IMR-90 (cell line): ENCODE data around the gene DPEP2NB. TPM values are rescaled to one million over a fixed set of nuclear protein-coding genes. Genes with fewer than 3 reads are reported as not detected.
A peak's percentile ranks its signal among the peaks of the same experiment; 100 is the strongest.
"Not testable (repeated sequence)": the region's sequence is repeated elsewhere in the genome, so short reads cannot be mapped to it uniquely, and the experiment has no call there.

Experiments used
- ATAC-seq: fragments of 200-7000 bp; cut with Tn5 transposase; 2 replicates; pipeline ENCODE4 v1.9.1; 2020; ENCODE audit warnings: low read depth, mild to moderate bottlenecking, moderate library complexity
- BruUV-seq: library from RNA; stranded (reverse); fragments of 400-500 nt; replicated peaks from 2 replicates; lab custom pipeline; 2021; lab: Mats Ljungman, UMichigan
- CTCF ChIA-PET: fragments of 300-600 bp; formaldehyde crosslinking; extraction: SDS; loops from one replicate; lab custom pipeline; 2021; ENCODE audit warnings: antibody characterized with exemption; lab: Yijun Ruan, JAX
- POLR2A ChIA-PET: fragments of 300-600 bp; sonication (Branson Sonifier 250); formaldehyde crosslinking; loops from one replicate; lab custom pipeline; 2022; ENCODE audit warnings: antibody characterized with exemption; ENCODE audit not compliant: unreplicated experiment; lab: Charles Lee
- DNase-seq: peaks from one replicate; pipeline ENCODE4 v3.0.0; 2013
- H2AFZ ChIP-seq: replicated peaks from 2 replicates; pipeline ENCODE3; 2013; ENCODE audit warnings: low read length, mild to moderate bottlenecking; ENCODE audit not compliant: poor library complexity
- H2AK5ac ChIP-seq: 2 replicates; pipeline ENCODE4 v1.6.1; 2013; ENCODE audit warnings: low read depth, low read length, inconsistent platforms
- H2AK9ac ChIP-seq: replicated peaks from 2 replicates; pipeline ENCODE3; 2013; ENCODE audit warnings: mild to moderate bottlenecking, low read depth, low read length, moderate library complexity; ENCODE audit not compliant: poor library complexity
- H2BK120ac ChIP-seq: 2 replicates; pipeline ENCODE4 v1.6.1; 2013; ENCODE audit warnings: low read depth, low read length, inconsistent platforms
- H2BK15ac ChIP-seq: 3 replicates; pipeline ENCODE4 v1.6.1; 2013; ENCODE audit warnings: low read depth, low read length, inconsistent platforms
- H2BK20ac ChIP-seq: 2 replicates; pipeline ENCODE4 v1.6.1; 2013; ENCODE audit warnings: low read depth, mild to moderate bottlenecking, inconsistent platforms, low read length, moderate library complexity
- H2BK5ac ChIP-seq: 2 replicates; pipeline ENCODE4 v1.6.1; 2013; ENCODE audit warnings: mild to moderate bottlenecking, low read depth, low read length, inconsistent platforms; ENCODE audit not compliant: poor library complexity, severe bottlenecking
- H3K14ac ChIP-seq: replicated peaks from 2 replicates; pipeline ENCODE4 v1.6.1; 2013; ENCODE audit warnings: low read depth, low read length, inconsistent platforms
- H3K18ac ChIP-seq: 2 replicates; pipeline ENCODE4 v1.6.1; 2013; ENCODE audit warnings: low read depth, low read length, control low read depth
- H3K23ac ChIP-seq: 2 replicates; pipeline ENCODE4 v1.6.1; 2013; ENCODE audit warnings: low read depth, low read length, inconsistent platforms
- H3K27ac ChIP-seq: 2 replicates; pipeline ENCODE4 v1.5.1; 2013; ENCODE audit warnings: mild to moderate bottlenecking, control low read depth, low read length; ENCODE audit not compliant: insufficient read depth
- H3K27me3 ChIP-seq: 2 replicates; pipeline ENCODE4 v1.6.1; 2013; ENCODE audit warnings: low read length; ENCODE audit not compliant: control insufficient read depth, insufficient read depth
- H3K36me3 ChIP-seq: 2 replicates; pipeline ENCODE4 v1.6.1; 2013; ENCODE audit warnings: low read length, mixed read lengths; ENCODE audit not compliant: control insufficient read depth, insufficient read depth
- H3K4ac ChIP-seq: 2 replicates; pipeline ENCODE4 v1.6.1; 2013; ENCODE audit warnings: low read depth, low read length, inconsistent platforms
- H3K4me1 ChIP-seq: 2 replicates; pipeline ENCODE4 v1.6.1; 2013; ENCODE audit warnings: low read length, mixed read lengths; ENCODE audit not compliant: control insufficient read depth, insufficient read depth
- H3K4me2 ChIP-seq: 2 replicates; pipeline ENCODE4 v1.6.1; 2013; ENCODE audit warnings: low read depth, mild to moderate bottlenecking, control low read depth, low read length, moderate library complexity
- H3K4me3 ChIP-seq: 2 replicates; pipeline ENCODE4 v1.5.1; 2013; ENCODE audit warnings: low read depth, mild to moderate bottlenecking, control low read depth, low read length, moderate library complexity; ENCODE audit not compliant: insufficient read depth
- H3K56ac ChIP-seq: 2 replicates; pipeline ENCODE4 v1.6.1; 2013; ENCODE audit warnings: low read length, inconsistent platforms; ENCODE audit not compliant: insufficient read depth; ENCODE audit errors: extremely low read depth
- H3K79me1 ChIP-seq, 2 experiments: 2 replicates each; pipeline ENCODE4 v1.6.1; 2013; ENCODE audit warnings: low read length in 2 of 2, inconsistent platforms in 1 of 2, low read depth in 1 of 2
- H3K9ac ChIP-seq: 2 replicates; pipeline ENCODE4 v1.6.1; 2013; ENCODE audit warnings: low read depth, low read length, control low read depth
- H3K9me1 ChIP-seq: 2 replicates; pipeline ENCODE4 v1.6.1; 2013; ENCODE audit warnings: low read length, inconsistent platforms; ENCODE audit not compliant: insufficient read depth
- H3K9me3 ChIP-seq: 2 replicates; pipeline ENCODE4 v1.6.1; 2013; ENCODE audit warnings: low read length; ENCODE audit not compliant: control insufficient read depth, insufficient read depth
- H4K20me1 ChIP-seq: 2 replicates; pipeline ENCODE4 v1.6.1; 2013; ENCODE audit warnings: low read length, inconsistent platforms; ENCODE audit not compliant: insufficient read depth
- H4K5ac ChIP-seq: 2 replicates; pipeline ENCODE4 v1.6.1; 2013; ENCODE audit warnings: mild to moderate bottlenecking, low read depth, low read length, control low read depth
- H4K8ac ChIP-seq, 2 experiments: 2 replicates each; pipeline ENCODE4 v1.6.1; 2013; ENCODE audit warnings: low read depth in 2 of 2, low read length in 2 of 2, control low read depth in 1 of 2, inconsistent platforms in 1 of 2
- H4K91ac ChIP-seq: 2 replicates; pipeline ENCODE4 v1.6.1; 2013; ENCODE audit warnings: low read depth, low read length, inconsistent platforms; ENCODE audit not compliant: insufficient read depth
- WGBS, 2 experiments: methylation state at CpG; one replicate each; pipeline versions ENCODE4 v1.1.5 to v1.1.7; 2013; ENCODE audit warnings: missing lambda C conversion rate in 2 of 2; ENCODE audit not compliant: insufficient read length in 1 of 2; ENCODE audit errors: extremely low coverage in 2 of 2; 5-methylcytosine and 5-hydroxymethylcytosine counted together
- dilution Hi-C: fragments of 300-500 bp; cut with HindIII; formaldehyde crosslinking; loops from one replicate; pipeline ENCODE4 v1.14.3; 2018; ENCODE audit warnings: low sequenced_read_pairs; ENCODE audit not compliant: unreplicated experiment
- in situ Hi-C: fragments of 300-500 bp; cut with MboI; formaldehyde crosslinking; loops from 3 replicates; pipeline ENCODE4 v1.14.3; 2019; ENCODE audit warnings: low sequenced_read_pairs, inconsistent platforms, mixed read lengths
- intact Hi-C: fragments of 100-400 bp; cut with micrococcal nuclease; formaldehyde crosslinking; loops from 2 replicates; pipeline ENCODE4 v1.10.0; 2022
- polyA plus RNA-seq, 3 experiments: library from polyadenylated mRNA; depleted of rRNA; stranded (reverse); fragments of >200 nt; gene quantifications; 2 replicates each; pipeline ENCODE4 v1.2.3, GENCODE V29; 2012; ENCODE audit warnings: low replicate concordance in 1 of 3
- total RNA-seq: library from RNA; depleted of rRNA; stranded (reverse); fragments of >200 nt; gene quantifications from 2 replicates; pipeline ENCODE4 v1.2.3, GENCODE V29; 2012

The DPEP2NB gene
- total and polyA plus RNA-seq, 2 of the 4 experiments (the other 2 are of a cell fraction) = not detected

- in situ Hi-C loops, H3K36me3 ChIP-seq, H4K20me1 ChIP-seq, H2BK5ac ChIP-seq, H3K9me3 ChIP-seq, H2AK9ac ChIP-seq, H3K79me1 ChIP-seq, H3K56ac ChIP-seq, DNase-seq, H3K18ac ChIP-seq, POLR2A ChIA-PET, H3K4me3 ChIP-seq, BruUV-seq, H3K27me3 ChIP-seq, dilution Hi-C loops, CTCF ChIA-PET, H3K4me1 ChIP-seq, intact Hi-C loops, H3K27ac ChIP-seq: not testable (repeated sequence)
- peak within 1 kb of the TSS; percentile 12; the same call in 1 of the 2 replicates for H2AK5ac ChIP-seq
- H4K5ac ChIP-seq = 0 out of 2 replicates have a peak within 1 kb of the TSS, but pooled peaks have one; percentile 13
- H3K9me1 ChIP-seq = peaks cover 14% of the 10 kb centered on the region
- peak within 1 kb of the TSS; percentile 6 for H2BK120ac ChIP-seq
- H3K9ac ChIP-seq = 0 out of 2 replicates have a peak within 1 kb of the TSS, but pooled peaks have one; percentile 19
- H4K8ac ChIP-seq = peak within 1 kb of the TSS; percentile 11 to 26; a peak in 2 of 4 replicates
- H2BK15ac ChIP-seq = 0 out of 3 replicates have a peak within 1 kb of the TSS, but pooled peaks have one; percentile 14
- peak within 1 kb of the TSS; percentile 52; the same call in 1 of the 2 replicates for H3K14ac ChIP-seq
- peak within 1 kb of the TSS; percentile 23 for H3K23ac ChIP-seq
- 0% methylated on average over 1 of the region's 18 CpGs; no CpG with 5 or more reads in 1 of the 2 experiments for WGBS, 2 experiments
- H4K91ac ChIP-seq = peak within 1 kb of the TSS; percentile 8; the same call in 1 of the 2 replicates
- peak within 1 kb of the TSS; percentile 18; the same call in 1 of the 2 replicates for H2BK20ac ChIP-seq
- H3K4me2 ChIP-seq = 0 out of 2 replicates have a peak within 1 kb of the TSS, but pooled peaks have one; percentile 20
- peak; percentile 61; the same call in 1 of the 2 replicates for ATAC-seq
- peak within 1 kb of the TSS; percentile 63 for H2AFZ ChIP-seq
- peak within 1 kb of the TSS; percentile 46; the same call in 1 of the 2 replicates for H3K4ac ChIP-seq
Measured at GRCh38 chr16:67998779-67999688, 16.7 kb downstream of the DPEP2NB start, which contains the start of gene DPEP2. Gene DPEP2 (minus strand): TSS chr16:67999484. CDS start chr16:67993212, 6,272 bp downstream.

- POLR2A ChIA-PET = interaction anchor here (0.6 kb wide), 1 partner anchor 412 kb away, joined by 3 read pairs; no protein-coding TSS in a partner anchor
- ATAC-seq = not testable (repeated sequence)
Measured at GRCh38 chr16:67998231-67998778, 17.4 kb downstream of the DPEP2NB start.

More at GRCh38 chr16:67998231-67998778, 17.4 kb downstream of the DPEP2NB start:
- H3K4me2 ChIP-seq, H4K5ac ChIP-seq, H2BK120ac ChIP-seq, H4K20me1 ChIP-seq, H2AK9ac ChIP-seq, H3K18ac ChIP-seq, H2BK20ac ChIP-seq, in situ Hi-C loops, H3K9ac ChIP-seq, BruUV-seq, dilution Hi-C loops, H3K4ac ChIP-seq, H3K56ac ChIP-seq, H2BK15ac ChIP-seq, H2AFZ ChIP-seq, H3K79me1 ChIP-seq, H3K4me1 ChIP-seq, H2AK5ac ChIP-seq, CTCF ChIA-PET, H3K9me3 ChIP-seq, H3K27ac ChIP-seq, H4K91ac ChIP-seq, H3K23ac ChIP-seq, DNase-seq, H3K27me3 ChIP-seq, H2BK5ac ChIP-seq, H3K4me3 ChIP-seq, intact Hi-C loops, H3K36me3 ChIP-seq, H3K14ac ChIP-seq, H4K8ac ChIP-seq: not testable (repeated sequence)
- WGBS, 2 experiments = 89% methylated on average over 18 of the region's 36 CpGs; no CpG with 5 or more reads in 1 of the 2 experiments
- peaks cover 14% of the 10 kb centered on the region for H3K9me1 ChIP-seq
